T-helper 2 cell treated with Interferon-gamma antibody and Interleukin-4, amounts not matched to agents 5 μg/mL and 100 μg/mL, for 36 hours (primary cell): ENCODE data around the gene EDIL3.

Experiments
- DNase-seq: peaks from one replicate; pipeline ENCODE4 v3.0.0; 2021; ENCODE audit warnings: low spot score
- H3K27ac Mint-ChIP-seq: one replicate; pipeline ENCODE4 v1.8.0; 2021; ENCODE audit warnings: mild to moderate bottlenecking, mixed read lengths
- H3K27me3 Mint-ChIP-seq: one replicate; pipeline ENCODE4 v1.8.0; 2021; ENCODE audit warnings: low read depth, mixed read lengths
- H3K36me3 Mint-ChIP-seq: one replicate; pipeline ENCODE4 v1.8.0; 2021; ENCODE audit warnings: low read depth, mixed read lengths
- H3K4me1 Mint-ChIP-seq: one replicate; pipeline ENCODE4 v1.8.0; 2021; ENCODE audit warnings: low read depth, mixed read lengths
- H3K4me3 Mint-ChIP-seq: one replicate; pipeline ENCODE4 v1.8.0; 2022; ENCODE audit warnings: mild to moderate bottlenecking, moderate library complexity, mixed read lengths
- H3K9me3 Mint-ChIP-seq: one replicate; pipeline ENCODE4 v1.8.0; 2021; ENCODE audit warnings: mixed read lengths

EDIL3 gene

DNA sequence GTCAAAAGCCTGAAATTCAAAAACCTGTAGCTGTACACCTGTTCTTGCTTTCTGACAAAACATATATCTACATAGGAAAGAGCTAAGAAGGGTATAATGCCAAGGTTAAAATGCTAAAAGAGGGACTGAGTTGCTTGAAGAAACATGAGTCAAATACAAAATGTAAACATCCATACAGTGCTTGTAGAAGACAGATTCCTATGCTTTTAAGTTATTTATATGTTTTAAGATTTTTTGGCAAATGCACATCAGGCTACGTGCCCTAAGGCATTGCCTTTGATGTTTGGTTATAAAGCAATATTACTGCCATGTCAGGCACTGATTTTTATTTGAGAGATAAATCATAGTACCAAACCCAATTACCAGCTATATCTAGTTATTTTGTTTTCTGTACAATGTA lies 269.0 kb downstream of the EDIL3 start:
- H3K27me3 Mint-ChIP-seq, result no peaks in the 10 kb centered on the region
- H3K9me3 Mint-ChIP-seq, result no peaks in the 10 kb centered on the region
- no peaks in the 10 kb centered on the region for H3K4me1 Mint-ChIP-seq
- no peak overlapping the region for H3K27ac Mint-ChIP-seq
- no peak for DNase-seq
- no peak overlapping the region for H3K4me3 Mint-ChIP-seq
- H3K36me3 Mint-ChIP-seq, result no peaks in the 10 kb centered on the region

DNA sequence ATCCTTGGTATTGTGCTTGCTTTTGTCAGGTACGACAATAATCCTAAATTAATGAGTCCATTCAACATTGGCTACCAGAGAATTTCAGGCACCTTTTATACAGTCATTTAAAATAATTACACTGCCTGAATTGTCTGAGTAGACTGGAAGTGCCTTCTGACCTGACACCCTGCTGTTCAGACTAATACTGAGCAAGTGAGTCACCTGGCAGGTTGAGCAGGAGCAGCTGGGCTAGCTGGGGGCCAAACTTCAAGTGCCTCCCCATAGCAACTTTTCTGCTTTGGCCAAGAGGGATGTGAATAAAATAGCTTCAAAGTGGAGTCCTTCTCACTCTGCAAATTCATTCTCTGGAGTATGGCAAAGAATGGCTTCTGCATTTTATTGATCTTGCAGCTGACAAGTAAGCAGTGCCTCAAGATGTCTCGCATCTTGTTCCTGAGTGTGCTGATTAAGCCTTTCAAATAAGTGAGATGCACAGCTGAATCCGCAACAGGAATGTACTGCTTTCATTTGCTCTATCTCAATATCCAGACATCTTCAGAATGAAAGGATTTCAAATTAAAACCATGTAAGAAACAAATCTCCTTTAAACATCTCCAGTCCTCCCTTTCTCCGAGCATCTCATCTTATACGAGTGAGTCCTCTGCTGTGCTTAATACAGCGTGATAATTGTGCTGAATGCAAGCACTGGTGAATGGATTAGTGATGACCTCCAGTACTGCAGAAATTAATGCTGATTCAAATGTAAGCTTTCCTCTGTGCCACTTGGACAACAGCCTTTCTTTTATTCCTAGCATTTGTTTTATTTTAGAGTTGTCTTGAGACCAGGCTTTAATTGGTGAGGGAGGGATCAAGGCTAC lies 271.2 kb downstream of the EDIL3 start:
- no peak for DNase-seq
- H3K9me3 Mint-ChIP-seq, result no peaks in the 10 kb centered on the region

DNA sequence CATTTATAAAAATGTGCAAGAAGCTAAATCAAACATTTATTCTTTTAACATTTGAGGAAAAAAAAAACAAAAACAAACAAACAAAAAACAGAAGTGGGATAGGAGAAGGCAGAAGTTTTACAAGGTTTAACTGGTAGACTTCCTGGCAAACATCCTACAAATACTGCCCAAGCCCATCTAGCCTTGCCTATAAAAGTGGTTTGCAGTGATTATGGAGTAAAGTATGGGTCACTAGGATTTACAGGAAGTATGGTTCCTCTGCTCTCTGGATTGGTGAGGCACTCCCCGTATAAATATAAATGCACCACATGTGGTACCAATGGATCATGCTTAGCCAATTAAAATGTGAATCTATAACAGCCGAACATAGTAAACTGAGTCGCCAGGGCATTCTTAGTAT lies 291.9 kb downstream of the EDIL3 start:
- Mint-ChIP-seq H3K27me3 (no peaks in the 10 kb centered on the region), H3K4me1 (no peaks in the 10 kb centered on the region), H3K9me3 (no peaks in the 10 kb centered on the region), H3K27ac (no peak overlapping the region), H3K36me3 (no peaks in the 10 kb centered on the region), H3K4me3 (no peak overlapping the region)
- no peak for DNase-seq

More for the DNA sequence above, 271.2 kb downstream of the EDIL3 start:
- no peaks in the 10 kb centered on the region for H3K27me3 Mint-ChIP-seq
- no peak overlapping the region for H3K4me3 Mint-ChIP-seq
- no peaks in the 10 kb centered on the region for H3K4me1 Mint-ChIP-seq
- no peaks in the 10 kb centered on the region for H3K36me3 Mint-ChIP-seq
- H3K27ac Mint-ChIP-seq, result no peak overlapping the region

GRCh38 chr5:84091127-84091799 lies 293.4 kb downstream of the EDIL3 start:
- Mint-ChIP-seq H3K36me3 (no peaks in the 10 kb centered on the region), H3K9me3 (no peaks in the 10 kb centered on the region), H3K4me3 (no peak overlapping the region), H3K4me1 (no peaks in the 10 kb centered on the region), H3K27me3 (no peaks in the 10 kb centered on the region), H3K27ac (no peak overlapping the region)
- DNase-seq, result no peak

DNA sequence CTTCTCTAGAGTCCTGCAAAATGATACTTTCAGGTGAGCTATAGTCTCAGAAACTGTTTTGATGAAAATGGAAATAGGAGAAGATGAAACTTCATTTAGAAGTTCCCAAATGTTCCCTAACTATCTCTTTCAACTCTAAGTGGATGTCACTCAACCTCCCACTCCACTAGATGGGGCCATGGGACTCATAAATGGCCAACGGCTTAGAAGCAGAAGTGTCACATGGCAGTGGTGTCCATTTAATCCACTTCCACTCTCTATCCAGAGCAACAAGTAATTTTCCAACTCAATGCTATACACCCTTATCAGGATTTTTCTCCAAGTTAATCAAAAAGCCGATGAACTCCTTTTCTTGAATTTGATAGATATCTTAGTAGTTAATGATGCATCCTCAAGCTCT lies 295.7 kb downstream of the EDIL3 start:
- Mint-ChIP-seq H3K36me3 (no peaks in the 10 kb centered on the region), H3K9me3 (no peaks in the 10 kb centered on the region)

DNA sequence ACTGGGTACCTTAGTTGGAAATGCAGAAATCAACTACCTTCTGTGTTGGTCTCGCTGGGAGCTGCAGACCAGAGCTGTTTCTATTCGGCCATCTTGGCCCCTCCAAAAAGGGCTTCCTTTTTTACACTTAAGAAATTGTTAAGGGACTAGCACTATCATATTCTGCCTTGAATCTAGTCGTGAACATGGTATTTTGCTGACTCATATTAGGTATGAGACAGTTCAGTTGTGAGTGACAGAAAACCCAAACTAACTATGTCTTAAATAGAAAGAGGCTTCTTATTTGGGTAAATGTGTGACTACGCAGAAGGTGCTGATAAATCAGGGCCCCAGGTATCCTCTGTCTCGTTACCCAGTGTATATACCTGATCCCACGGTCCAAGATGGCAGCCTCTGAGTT lies 298.2 kb downstream of the EDIL3 start:
- Mint-ChIP-seq H3K27ac (no peak overlapping the region), H3K9me3 (no peaks in the 10 kb centered on the region), H3K36me3 (no peaks in the 10 kb centered on the region), H3K4me1 (no peaks in the 10 kb centered on the region), H3K4me3 (no peak overlapping the region), H3K27me3 (no peaks in the 10 kb centered on the region)
- DNase-seq, result no peak

More for the DNA sequence above, 295.7 kb downstream of the EDIL3 start:
- Mint-ChIP-seq H3K27ac (no peak overlapping the region), H3K27me3 (no peaks in the 10 kb centered on the region), H3K4me1 (no peaks in the 10 kb centered on the region), H3K4me3 (no peak overlapping the region)
- DNase-seq, result no peak

GRCh38 chr5:84085387-84086041 lies 299.2 kb downstream of the EDIL3 start:
- no peak overlapping the region for H3K4me3 Mint-ChIP-seq
- no peaks in the 10 kb centered on the region for H3K9me3 Mint-ChIP-seq
- no peak for DNase-seq
- no peaks in the 10 kb centered on the region for H3K27me3 Mint-ChIP-seq
- H3K36me3 Mint-ChIP-seq, result no peaks in the 10 kb centered on the region
- no peaks in the 10 kb centered on the region for H3K4me1 Mint-ChIP-seq
- H3K27ac Mint-ChIP-seq, result no peak overlapping the region

DNA sequence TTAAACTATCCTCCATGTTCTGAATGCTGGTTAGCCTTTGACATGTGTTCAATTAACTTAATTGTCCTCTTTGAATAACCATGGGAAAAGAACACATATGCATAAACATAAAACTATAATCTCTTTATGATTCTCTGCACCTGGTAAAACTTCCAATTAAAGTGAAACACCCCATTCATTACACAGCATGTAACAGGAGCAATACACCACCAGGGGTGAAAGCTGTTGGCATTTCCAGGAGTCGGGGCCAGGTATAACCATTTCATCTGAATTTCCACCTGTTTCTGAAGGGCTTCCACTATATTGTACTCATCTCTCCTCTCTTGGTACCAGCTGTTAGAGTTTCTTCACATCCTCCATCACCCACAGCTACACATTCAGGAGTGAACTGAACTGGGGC lies 303.8 kb downstream of the EDIL3 start:
- H3K4me1 Mint-ChIP-seq, result no peaks in the 10 kb centered on the region
- H3K4me3 Mint-ChIP-seq, result no peak overlapping the region
- no peaks in the 10 kb centered on the region for H3K9me3 Mint-ChIP-seq
- H3K27ac Mint-ChIP-seq, result no peak overlapping the region
- no peak for DNase-seq
- no peaks in the 10 kb centered on the region for H3K36me3 Mint-ChIP-seq
- no peaks in the 10 kb centered on the region for H3K27me3 Mint-ChIP-seq

GRCh38 chr5:84072339-84072738 lies 312.3 kb downstream of the EDIL3 start:
- Mint-ChIP-seq H3K36me3 (no peaks in the 10 kb centered on the region), H3K27ac (no peak overlapping the region), H3K9me3 (peaks cover 8% of the 10 kb centered on the region), H3K4me3 (no peak overlapping the region), H3K27me3 (no peaks in the 10 kb centered on the region), H3K4me1 (no peaks in the 10 kb centered on the region)
- no peak for DNase-seq

GRCh38 chr5:84069608-84070179 lies 315.0 kb downstream of the EDIL3 start:
- Mint-ChIP-seq H3K36me3 (no peaks in the 10 kb centered on the region), H3K27ac (no peak overlapping the region), H3K27me3 (no peaks in the 10 kb centered on the region), H3K9me3 (peaks cover 8% of the 10 kb centered on the region), H3K4me3 (no peak overlapping the region), H3K4me1 (no peaks in the 10 kb centered on the region)
- DNase-seq, result no peak

DNA sequence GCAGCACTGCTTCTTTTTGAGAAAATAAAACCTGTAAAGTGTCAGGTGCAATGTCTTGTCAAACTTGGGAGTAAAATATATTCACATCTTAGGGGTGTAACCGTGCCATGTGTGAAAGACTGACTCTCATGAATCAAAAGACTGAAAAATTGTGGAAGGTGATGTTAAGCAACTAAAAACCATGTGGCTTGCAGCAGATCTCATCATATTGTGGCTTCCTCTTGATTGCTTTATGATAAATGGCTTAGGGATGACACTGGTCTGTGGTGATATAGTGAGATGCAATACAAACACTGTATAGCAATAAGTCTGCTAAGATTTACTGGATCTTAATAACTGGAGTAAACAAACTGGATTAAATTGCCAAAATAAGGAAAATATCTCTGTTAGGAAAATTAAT lies 321.6 kb downstream of the EDIL3 start:
- Mint-ChIP-seq H3K4me1 (no peaks in the 10 kb centered on the region), H3K27me3 (no peaks in the 10 kb centered on the region), H3K4me3 (no peak overlapping the region), H3K36me3 (no peaks in the 10 kb centered on the region), H3K27ac (no peak overlapping the region), H3K9me3 (no peaks in the 10 kb centered on the region)
- no peak for DNase-seq

DNA sequence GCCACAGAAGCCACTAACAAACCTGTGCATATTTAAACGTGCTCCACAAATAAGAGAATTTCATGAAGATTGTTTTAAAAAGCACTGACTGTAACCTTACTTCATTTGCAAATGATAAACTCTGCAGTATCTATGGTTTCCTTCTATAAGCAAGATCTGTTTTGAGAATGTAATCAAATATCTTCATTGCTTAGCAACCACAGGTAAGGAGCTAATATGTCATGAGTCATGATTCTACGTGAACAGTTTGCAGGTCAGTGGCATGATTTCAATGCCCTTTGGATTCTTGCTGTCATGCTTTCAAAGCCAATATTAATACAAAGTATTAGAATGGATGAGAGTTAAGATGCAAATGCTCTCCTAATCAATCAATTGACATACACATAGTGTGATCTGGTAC lies 325.0 kb downstream of the EDIL3 start:
- H3K27me3 Mint-ChIP-seq, result no peaks in the 10 kb centered on the region
- no peaks in the 10 kb centered on the region for H3K9me3 Mint-ChIP-seq
- no peaks in the 10 kb centered on the region for H3K4me1 Mint-ChIP-seq
- no peak for DNase-seq
- H3K27ac Mint-ChIP-seq, result no peak overlapping the region
- no peaks in the 10 kb centered on the region for H3K36me3 Mint-ChIP-seq
- H3K4me3 Mint-ChIP-seq, result no peak overlapping the region

DNA sequence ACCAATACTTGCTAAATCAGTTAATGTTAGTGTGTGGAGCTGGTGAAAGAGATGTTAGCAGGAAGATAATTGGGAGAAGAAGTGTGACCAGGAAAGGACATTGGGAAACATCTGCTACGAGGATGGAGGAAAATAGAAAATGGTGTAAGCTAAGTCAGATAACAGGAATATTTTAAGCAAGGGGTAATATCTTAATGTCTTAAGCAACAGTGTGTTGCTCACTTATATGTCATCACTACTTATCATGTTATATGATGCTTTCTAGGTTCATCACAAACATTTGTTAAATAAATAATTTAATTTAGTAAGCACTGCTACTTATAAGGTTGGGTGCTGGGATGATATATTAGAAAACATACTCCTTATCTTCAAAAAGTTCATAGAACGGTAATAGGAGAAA lies 326.1 kb downstream of the EDIL3 start:
- no peaks in the 10 kb centered on the region for H3K36me3 Mint-ChIP-seq
- H3K4me1 Mint-ChIP-seq, result no peaks in the 10 kb centered on the region

GRCh38 chr5:84057211-84057610 lies 327.5 kb downstream of the EDIL3 start:
- H3K36me3 Mint-ChIP-seq, result no peaks in the 10 kb centered on the region
- DNase-seq, result no peak
- H3K27ac Mint-ChIP-seq, result no peak overlapping the region
- H3K27me3 Mint-ChIP-seq, result no peaks in the 10 kb centered on the region
- no peaks in the 10 kb centered on the region for H3K4me1 Mint-ChIP-seq
- H3K4me3 Mint-ChIP-seq, result no peak overlapping the region
- H3K9me3 Mint-ChIP-seq, result no peaks in the 10 kb centered on the region

More for the DNA sequence above, 326.1 kb downstream of the EDIL3 start:
- H3K4me3 Mint-ChIP-seq, result no peak overlapping the region
- DNase-seq, result no peak
- H3K9me3 Mint-ChIP-seq, result no peaks in the 10 kb centered on the region
- H3K27me3 Mint-ChIP-seq, result no peaks in the 10 kb centered on the region
- H3K27ac Mint-ChIP-seq, result no peak overlapping the region
